GM19397 (cell line): Measurements from ENCODE around the gene DHX40.
"Not testable (repeated sequence)": the region's sequence is repeated elsewhere in the genome, so short reads cannot be mapped to it uniquely, and the experiment has no call there.

Experiments
- ATAC-seq: cut with Tn5 transposase; IDR thresholded peaks from one replicate; pipeline ENCODE4 v1.9.1; 2021; ENCODE audit warnings: mild to moderate bottlenecking, moderate library complexity; ENCODE audit not compliant: unreplicated experiment

DHX40 gene

GRCh38 chr17:59627770-59628171 lies 62.4 kb downstream of the DHX40 start:
- no peak for ATAC-seq

GRCh38 chr17:59629174-59629573 lies 63.8 kb downstream of the DHX40 start:
- no peak for ATAC-seq

GRCh38 chr17:59631276-59631675 lies 65.9 kb downstream of the DHX40 start:
- ATAC-seq = no peak

- ATAC-seq = no peak
These were observed 67.0 kb downstream of the DHX40 start for GRCh38 chr17:59632398-59632797.

- ATAC-seq = no peak
These were observed 68.4 kb downstream of the DHX40 start for GRCh38 chr17:59633658-59634359.

GRCh38 chr17:59634632-59635541 lies 69.5 kb downstream of the DHX40 start:
- ATAC-seq = no peak

GRCh38 chr17:59637611-59638310 lies 72.4 kb downstream of the DHX40 start:
- ATAC-seq = no peak

GRCh38 chr17:59638553-59638952 lies 73.1 kb downstream of the DHX40 start:
- ATAC-seq = no peak

- peak; percentile 80 for ATAC-seq
These were observed 76.5 kb downstream of the DHX40 start for GRCh38 chr17:59641799-59642484.

- ATAC-seq = no peak
These were observed 77.2 kb downstream of the DHX40 start for GRCh38 chr17:59642565-59642964.

GRCh38 chr17:59643159-59644140 lies 78.0 kb downstream of the DHX40 start:
- ATAC-seq = no peak

GRCh38 chr17:59647288-59647687 lies 81.9 kb downstream of the DHX40 start:
- ATAC-seq = no peak

- no peak for ATAC-seq
These were observed 84.5 kb downstream of the DHX40 start for GRCh38 chr17:59649886-59650285.

GRCh38 chr17:59650642-59651041 lies 85.2 kb downstream of the DHX40 start:
- no peak for ATAC-seq

GRCh38 chr17:59651346-59651745 lies 85.9 kb downstream of the DHX40 start:
- ATAC-seq = no peak

GRCh38 chr17:59652119-59652518 lies 86.7 kb downstream of the DHX40 start:
- ATAC-seq = no peak

- not testable (repeated sequence) for ATAC-seq
These were observed 91.2 kb downstream of the DHX40 start for GRCh38 chr17:59656624-59657023.
